ENCODE measurements around the gene ETS1.

ETS1 gene

GRCh38 chr11:128532572-128533091 is 54.7 kb downstream of the ETS1 start:
- DNase-seq, result no peak

- DNase-seq, result no peak
These were observed 55.3 kb downstream of the ETS1 start for GRCh38 chr11:128532016-128532571.

- no peak for DNase-seq
These were observed 55.8 kb downstream of the ETS1 start for GRCh38 chr11:128531588-128531987.

GRCh38 chr11:128530118-128531074 is 57.0 kb downstream of the ETS1 start:
- no peak for DNase-seq

- DNase-seq, result no peak
These were observed 59.1 kb downstream of the ETS1 start for GRCh38 chr11:128528294-128528693.

GRCh38 chr11:128527046-128527445 is 60.3 kb downstream of the ETS1 start:
- DNase-seq, result no peak

GRCh38 chr11:128525411-128526243 is 61.7 kb downstream of the ETS1 start:
- peak; percentile 76 for DNase-seq

- DNase-seq, result no peak
These were observed 63.2 kb downstream of the ETS1 start for GRCh38 chr11:128524172-128524571.

- no peak for DNase-seq
These were observed 63.7 kb downstream of the ETS1 start for GRCh38 chr11:128523641-128524040.

- DNase-seq, result no peak
These were observed 64.3 kb downstream of the ETS1 start for GRCh38 chr11:128522943-128523518.

- peak; percentile 95 for DNase-seq
These were observed 65.1 kb downstream of the ETS1 start for GRCh38 chr11:128522055-128522942.

GRCh38 chr11:128521682-128522054 is 65.7 kb downstream of the ETS1 start:
- DNase-seq, result peak; percentile 84

GRCh38 chr11:128520888-128521681 is 66.3 kb downstream of the ETS1 start:
- peak; percentile 82 for DNase-seq

- no peak for DNase-seq
These were observed 67.0 kb downstream of the ETS1 start for GRCh38 chr11:128520206-128520887.

- DNase-seq, result no peak
These were observed 68.0 kb downstream of the ETS1 start for GRCh38 chr11:128519338-128519737.

- no peak for DNase-seq
These were observed 68.7 kb downstream of the ETS1 start for GRCh38 chr11:128518493-128519207.

- DNase-seq, result no peak
These were observed 69.7 kb downstream of the ETS1 start for GRCh38 chr11:128517451-128518230.

GRCh38 chr11:128516886-128517285 is 70.5 kb downstream of the ETS1 start:
- no peak for DNase-seq

All from activated CD8-positive, alpha-beta memory T cell treated with anti-CD3 and anti-CD28 coated beads for 24 hours (primary cell).